ENCODE results near the gene CDH8.

GRCh38 chr16:61934601-61935000 lies 101.6 kb downstream of the CDH8 start:
- TF ChIP-seq EZH2 (IDR thresholded peaks at IDR 0.05; ENCODE audit: borderline replicate concordance, low read depth, low read length, poor library complexity, severe bottlenecking) (no peak), CTCF (conservative IDR thresholded peaks at IDR 0.05; ENCODE audit: low read depth, low read length) (no peak)

Data from A673 (cell line).